ENCODE measurements around the gene FFAR4. TPM values are rescaled to one million over a fixed set of nuclear protein-coding genes. Genes with fewer than 3 reads are reported as not detected.

FFAR4 gene
- total RNA-seq, 1 experiment from 2014 or later: not detected

Other genes with a start within 250 kb of the FFAR4 start
- 4.2 and 4.6 TPM in 2 replicates for gene MYOF, start 84.3 kb upstream of the FFAR4 start, total RNA-seq (2014; rRNA removed; shearing (Covaris generic))
- 43.2 and 49.4 TPM in 2 replicates for gene CEP55, start 70.1 kb upstream of the FFAR4 start, total RNA-seq (2014; rRNA removed; shearing (Covaris generic))
- not detected in 2 replicates for gene RBP4, start 34.6 kb downstream of the FFAR4 start, total RNA-seq (2014; rRNA removed; shearing (Covaris generic))
- gene PDE6C, start 45.9 kb downstream of the FFAR4 start, total RNA-seq (2014; rRNA removed; shearing (Covaris generic)): not detected in 2 replicates
- gene FRA10AC1, start 135.9 kb downstream of the FFAR4 start, total RNA-seq (2014; rRNA removed; shearing (Covaris generic)): 9.1 and 12.3 TPM in 2 replicates
- gene LGI1, start 191.3 kb downstream of the FFAR4 start, total RNA-seq (2014; rRNA removed; shearing (Covaris generic)): not detected in 2 replicates

Data from SJCRH30 (cell line).